ENCODE data around the gene CROCC.

CROCC gene

DNA sequence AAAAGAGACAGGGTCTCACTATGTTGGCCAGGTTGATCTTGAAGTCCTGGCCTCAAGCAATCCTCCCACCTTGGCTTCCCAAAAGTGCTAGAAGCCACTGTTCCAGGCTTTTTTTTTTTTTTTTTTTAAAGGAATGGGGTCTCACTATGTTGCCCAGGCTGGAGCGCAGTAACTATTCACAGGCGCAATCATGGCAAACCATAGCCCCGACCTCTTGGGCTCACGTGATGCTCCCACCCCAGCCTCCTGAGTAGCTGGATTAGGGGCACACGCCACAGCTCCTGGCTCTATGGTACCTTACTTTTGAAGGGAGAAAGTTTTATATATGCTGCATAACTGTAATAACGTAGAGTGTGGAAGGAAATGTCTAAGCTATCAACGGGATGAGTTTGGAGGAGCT lies 95.7 kb downstream of the CROCC start:
- DNase-seq = no peak

GRCh38 chr1:17018849-17019248 lies 97.1 kb downstream of the CROCC start:
- no peak for DNase-seq

- no peak for DNase-seq
Measured at GRCh38 chr1:17020502-17020901, 98.8 kb downstream of the CROCC start.

GRCh38 chr1:17021896-17022295 lies 100.2 kb downstream of the CROCC start:
- no peak for DNase-seq

Data from NCI-H1436 (cell line).